Stimulated activated CD8-positive, alpha-beta memory T cell treated with anti-CD3 and anti-CD28 coated beads, Interleukin-15, amount 100 ng/mL, for 24 hours (primary cell): Measurements from ENCODE around the gene SYNGR3.
"Not testable (repeated sequence)": the region's sequence is repeated elsewhere in the genome, so short reads cannot be mapped to it uniquely, and the experiment has no call there.

ENCODE experiments used
- DNase-seq: peaks from one replicate; pipeline ENCODE4 v3.0.0-alpha.2; 2020; ENCODE audit warnings: low read depth

Gene SYNGR3

DNA sequence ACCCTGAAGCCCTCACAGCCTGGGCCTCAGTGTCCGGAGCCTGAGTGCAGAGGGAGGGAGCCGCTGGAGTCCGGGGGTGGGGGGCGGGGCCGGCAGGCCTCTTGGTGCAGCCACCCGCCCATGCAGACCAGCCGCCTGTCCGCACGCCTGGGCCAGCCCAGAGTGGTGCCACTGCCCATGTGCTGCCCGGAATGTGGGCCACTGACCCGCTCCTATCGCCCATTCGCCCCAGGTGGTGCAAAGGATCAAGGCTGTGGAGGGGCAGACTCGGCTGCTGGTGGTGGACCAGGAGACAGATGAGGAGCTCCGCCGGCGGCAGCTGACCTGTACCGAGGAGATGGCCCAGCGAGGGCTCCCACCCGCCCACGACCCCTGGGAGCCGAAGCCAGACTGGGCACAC lies 39.6 kb downstream of the SYNGR3 start:
- DNase-seq: no peak

DNA sequence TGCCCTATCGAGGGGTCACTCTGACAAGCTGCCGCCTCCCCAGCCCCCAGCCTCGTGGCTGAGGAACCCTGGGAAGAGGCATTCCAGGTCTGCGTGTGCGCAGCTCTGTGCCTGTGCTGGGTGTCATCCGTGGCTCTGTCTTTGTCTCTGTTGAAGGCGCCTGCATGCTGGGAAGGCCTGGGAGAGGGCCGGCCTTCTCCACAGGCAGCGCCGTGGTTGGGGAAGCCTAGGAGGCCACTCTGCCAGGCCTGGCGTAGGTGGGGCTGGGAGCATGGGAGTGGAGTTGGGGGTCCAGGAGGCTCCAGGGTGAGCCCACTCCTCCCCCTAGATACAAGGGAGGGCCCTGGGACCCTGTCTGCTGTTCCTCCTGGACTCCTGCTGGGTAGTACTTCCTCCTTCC lies 40.3 kb downstream of the SYNGR3 start:
- no peak for DNase-seq

DNA sequence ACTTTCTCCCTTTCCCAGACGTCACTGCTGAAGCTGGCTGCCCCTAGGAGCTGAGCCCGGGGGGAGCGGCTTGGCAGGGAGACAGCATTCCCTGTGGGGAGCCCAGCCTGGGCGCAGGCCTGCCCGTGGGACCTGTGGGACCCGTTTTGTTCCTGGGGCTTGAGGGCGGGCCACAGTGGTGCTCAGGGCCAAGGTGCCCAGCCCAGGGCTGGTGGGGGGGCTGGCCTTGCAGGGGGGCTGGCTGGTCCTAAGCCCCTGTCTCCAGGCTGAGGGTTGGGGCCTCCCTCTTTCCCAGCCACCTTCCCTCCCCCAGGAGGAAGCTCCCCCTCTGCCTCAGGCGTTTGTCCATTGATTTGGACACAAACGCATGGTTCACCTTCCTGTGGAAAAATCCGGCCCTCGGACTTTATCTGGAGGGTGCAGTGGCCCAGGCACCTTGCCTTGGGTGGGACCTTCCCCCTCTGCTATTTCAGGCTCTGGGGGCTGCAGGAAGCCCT lies 41.4 kb downstream of the SYNGR3 start:
- no peak for DNase-seq

DNA sequence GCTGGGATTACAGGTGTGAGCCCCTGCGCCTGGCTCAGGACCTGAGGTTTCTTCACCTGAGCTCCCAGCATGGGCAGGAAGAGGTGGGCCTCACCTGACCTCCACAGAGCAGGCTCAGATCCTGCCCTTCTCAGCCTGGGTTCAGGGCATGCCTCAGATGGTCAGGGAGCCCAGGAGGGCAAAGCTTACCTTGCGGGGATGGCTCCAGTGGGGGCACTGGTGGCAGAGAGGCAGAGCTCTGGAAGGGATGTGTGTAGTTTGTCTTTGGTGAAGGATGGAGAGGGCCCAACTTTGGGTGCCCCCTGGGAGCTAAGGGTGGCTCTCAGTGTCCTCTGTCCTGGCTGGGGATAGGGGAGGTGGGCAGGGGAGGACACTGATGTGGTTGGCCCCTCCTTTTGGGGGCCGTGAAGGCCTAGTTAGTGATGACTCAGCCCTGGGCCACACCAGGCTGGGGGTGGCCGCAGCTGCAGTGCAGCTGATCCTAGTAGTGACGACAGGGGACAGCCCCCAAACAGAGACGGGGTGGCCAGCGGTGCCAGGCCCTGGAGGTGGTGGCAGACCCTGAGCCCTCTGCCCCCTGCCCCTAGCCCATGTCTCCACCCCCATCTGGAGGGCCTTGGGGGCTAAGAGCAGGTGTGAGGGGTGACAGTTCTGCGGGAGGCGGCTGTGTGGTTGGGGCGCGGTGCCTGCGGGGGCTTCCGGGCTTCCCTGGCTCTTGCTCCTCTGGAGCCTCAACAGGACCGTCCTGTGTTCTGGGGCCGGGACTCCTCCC lies 42.7 kb downstream of the SYNGR3 start:
- DNase-seq: no peak

DNA sequence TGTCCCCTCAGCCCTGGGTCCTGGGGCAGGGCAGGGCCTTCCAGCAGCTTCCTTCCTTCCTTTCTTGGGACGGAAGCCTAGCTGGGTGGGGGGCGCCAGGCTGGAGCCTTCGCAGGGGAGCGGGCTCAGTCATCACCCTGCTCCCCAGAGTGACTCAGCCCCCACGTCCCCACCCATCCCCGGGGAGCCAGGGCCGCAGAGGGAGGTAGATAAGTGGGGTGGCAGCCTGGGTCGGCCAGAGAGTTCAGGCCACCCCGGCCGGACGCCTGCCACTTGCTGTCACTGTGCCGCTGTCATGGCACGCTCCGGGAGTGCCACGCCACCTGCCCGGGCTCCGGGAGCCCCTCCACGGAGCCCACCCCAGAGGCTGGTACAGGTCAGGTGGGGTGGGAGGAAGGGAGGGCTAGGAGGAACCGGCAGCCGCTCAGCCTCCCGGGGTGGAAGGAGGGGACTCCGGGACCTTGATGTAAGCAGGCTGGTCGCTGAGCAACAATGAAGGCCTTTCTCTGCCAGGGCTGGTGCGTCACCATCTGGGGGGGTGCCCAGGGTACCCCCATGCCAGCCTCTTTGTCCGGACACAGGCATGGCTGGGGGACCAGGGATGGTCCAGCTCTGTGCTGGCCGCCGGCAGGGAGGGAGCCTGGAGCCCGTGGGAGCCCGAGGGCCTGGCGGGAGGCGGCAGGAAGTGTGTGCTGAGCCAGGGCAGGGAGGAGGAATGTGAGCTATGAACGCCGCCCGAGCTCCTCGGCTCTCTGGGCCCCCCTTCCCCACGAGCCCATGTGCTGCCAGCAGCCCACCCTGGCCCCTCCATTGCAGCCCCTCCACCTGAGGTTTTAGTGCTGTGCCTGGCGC lies 43.5 kb downstream of the SYNGR3 start:
- no peak for DNase-seq

DNA sequence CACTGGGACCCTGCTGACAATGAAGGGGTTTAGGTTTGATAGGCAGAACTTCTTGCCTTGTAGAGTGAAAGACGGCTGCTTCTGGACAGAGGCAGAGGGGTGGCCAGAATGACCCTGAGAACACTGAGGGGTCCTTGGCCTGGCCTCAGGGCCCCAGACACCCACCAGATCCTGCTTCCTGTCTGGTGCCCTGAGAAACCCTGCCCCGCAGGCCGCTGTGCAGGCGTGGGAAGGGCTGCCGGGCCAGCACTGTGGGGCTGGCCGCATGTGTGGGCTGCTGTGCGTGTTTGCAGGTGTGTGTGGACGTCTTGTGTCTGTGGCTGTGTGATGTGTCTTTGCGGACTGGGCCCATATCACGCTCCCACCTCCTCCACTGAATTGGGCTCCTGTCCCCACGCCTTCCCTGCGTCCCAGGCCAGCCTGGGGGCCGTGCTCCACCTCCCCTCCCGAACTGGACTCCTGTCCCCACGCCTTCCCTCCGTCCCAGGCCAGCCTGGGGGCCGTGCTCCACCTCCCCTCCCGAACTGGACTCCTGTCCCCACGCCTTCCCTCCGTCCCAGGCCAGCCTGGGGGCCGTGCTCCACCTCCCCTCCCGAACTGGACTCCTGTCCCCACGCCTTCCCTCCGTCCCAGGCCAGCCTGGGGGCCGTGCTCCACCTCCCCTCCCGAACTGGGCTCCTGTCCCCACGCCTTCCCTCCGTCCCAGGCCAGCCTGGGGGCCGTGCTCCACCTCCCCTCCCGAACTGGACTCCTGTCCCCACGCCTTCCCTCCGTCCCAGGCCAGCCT lies 44.3 kb downstream of the SYNGR3 start:
- not testable (repeated sequence) for DNase-seq

DNA sequence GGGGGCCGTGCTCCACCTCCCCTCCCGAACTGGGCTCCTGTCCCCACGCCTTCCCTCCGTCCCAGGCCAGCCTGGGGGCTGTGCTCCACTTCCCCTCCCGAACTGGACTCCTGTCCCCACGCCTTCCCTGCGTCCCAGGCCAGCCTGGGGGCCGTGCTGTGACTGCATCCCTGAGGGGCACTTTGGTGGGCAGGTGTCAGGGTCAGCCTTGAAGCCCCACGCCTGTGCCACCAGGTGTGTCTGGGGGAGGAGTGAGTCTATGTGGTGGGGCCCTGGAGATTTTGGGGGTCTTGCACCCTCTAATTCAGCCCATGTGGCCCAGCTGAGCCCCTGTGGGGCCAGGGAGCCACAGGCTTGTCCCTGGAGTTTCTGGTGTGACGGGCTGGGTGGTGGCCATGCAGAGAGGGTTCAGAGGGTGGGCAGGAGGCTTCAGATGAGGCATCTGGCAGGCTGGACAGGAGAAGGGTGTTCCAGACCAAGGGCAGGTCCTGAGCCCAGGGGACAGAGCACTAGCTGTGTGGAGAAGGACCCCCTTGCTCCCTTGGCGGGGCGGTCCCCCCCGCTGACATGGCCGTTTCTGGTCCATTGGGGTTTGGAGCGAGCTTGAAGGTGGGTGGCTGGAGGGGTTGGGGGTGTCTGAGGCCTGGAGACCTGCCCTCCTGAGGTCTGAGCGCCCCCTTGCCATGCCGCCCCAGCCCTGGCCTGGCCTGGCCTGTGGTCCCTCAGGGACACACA lies 45.1 kb downstream of the SYNGR3 start:
- no peak for DNase-seq

DNA sequence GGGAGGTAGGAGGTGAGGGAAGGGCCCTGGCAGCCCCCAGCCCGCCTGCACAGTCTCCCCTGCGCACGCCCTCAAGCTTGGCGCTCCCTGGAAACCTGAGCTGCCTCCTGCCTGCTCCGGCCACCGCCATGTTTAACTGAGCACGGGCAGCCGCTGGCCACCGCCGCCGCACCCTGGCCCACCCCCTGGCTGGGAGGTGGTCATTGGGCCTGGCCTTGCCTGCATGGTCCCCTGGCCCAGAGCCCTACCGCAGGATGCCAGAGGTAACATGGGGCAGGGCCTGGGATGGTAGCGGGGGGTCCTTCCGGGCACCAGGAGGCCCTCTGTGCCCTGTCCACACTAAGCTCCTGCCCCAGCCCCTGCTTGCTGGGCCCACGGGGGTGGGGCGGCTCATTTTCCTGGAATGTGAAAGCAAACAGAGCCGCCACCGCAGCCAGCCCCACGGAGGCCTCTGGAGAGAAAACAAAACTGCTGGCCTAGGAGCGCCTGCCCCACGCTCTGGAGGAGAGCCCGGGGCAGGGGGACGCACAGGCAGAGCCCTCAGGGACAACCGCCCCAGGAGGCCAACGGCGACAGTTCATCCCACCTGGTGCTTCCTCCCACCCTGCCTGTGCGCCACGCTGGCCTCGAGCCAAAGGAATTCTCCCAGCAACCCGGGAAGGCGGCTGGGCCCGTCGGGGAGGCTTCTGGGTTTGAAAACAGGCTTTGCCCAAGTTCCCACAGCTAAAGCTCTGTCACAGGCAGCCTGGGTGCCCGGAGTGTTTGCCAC lies 45.8 kb downstream of the SYNGR3 start:
- no peak for DNase-seq

DNA sequence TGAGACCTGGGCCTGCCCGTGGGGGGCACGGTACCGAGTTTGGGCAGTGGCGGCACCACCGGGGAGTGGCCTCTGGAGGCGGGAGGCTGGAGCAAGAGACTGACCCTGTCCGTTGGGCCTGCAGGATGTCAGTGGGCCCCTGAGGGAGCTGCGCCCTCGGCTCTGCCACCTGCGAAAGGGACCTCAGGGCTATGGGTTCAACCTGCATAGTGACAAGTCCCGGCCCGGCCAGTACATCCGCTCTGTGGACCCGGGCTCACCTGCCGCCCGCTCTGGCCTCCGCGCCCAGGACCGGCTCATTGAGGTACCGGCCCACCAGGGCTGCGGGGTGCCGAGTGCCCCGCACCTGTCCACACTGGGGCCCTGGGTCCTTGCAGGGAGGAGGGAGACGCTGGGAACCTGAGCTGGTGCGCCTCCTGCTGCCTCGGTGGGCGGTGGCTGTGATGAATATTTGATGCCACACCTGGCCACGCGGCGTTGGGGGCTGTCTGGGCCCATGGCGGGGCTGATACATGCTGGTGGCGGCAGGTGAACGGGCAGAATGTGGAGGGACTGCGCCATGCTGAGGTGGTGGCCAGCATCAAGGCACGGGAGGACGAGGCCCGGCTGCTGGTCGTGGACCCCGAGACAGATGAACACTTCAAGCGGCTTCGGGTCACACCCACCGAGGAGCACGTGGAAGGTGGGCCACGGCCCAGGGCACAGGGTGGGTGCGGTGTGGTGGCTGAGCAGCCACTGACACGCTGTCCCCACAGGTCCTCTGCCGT lies 46.6 kb downstream of the SYNGR3 start:
- DNase-seq: no peak

DNA sequence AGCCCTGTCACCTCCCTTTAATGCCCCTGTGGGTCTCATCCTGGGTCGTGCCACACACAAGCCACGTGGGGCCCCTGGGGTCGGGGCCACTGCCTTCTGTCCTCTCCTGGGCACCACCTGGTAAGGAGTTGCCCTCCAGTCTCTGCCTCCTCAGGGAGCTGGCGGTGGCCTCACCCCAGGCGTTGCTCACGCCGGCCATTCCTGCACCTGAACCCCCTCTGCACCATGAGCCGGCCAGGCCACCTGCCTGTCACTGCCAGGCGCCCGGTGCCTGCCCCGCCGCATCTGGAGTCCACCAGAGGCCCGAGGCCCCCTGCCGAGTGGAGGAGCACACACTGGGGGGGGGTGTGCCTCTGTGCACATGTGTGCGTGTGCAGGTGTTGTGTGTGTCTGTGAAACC lies 47.3 kb downstream of the SYNGR3 start:
- DNase-seq: no peak

DNA sequence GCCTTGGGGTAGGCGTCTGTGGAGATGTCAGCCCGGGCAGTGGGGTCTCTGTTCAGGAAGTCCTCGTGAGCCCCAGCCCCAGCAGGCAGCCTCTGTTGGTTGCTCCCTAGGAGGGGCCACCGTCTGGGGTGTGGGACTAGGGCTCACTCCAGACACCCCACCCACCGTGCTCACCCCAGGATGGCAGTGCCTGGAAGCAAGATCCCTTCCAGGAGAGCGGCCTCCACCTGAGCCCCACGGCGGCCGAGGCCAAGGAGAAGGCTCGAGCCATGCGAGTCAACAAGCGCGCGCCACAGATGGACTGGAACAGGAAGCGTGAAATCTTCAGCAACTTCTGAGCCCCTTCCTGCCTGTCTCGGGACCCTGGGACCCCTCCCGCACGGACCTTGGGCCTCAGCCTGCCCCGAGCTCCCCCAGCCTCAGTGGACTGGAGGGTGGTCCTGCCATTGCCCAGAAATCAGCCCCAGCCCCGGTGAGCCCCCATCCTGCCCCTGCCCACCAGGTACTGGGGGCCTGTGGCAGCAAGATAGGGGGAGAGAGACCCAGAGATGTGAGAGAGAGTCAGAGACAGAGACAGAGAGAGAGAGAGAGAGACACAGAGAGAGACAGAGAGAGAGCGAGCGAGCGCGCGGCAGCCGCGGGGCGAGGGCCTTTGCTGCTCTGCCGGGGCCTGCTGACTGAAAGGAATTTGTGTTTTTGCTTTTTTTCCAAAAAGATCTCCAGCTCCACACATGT lies 48.0 kb downstream of the SYNGR3 start:
- DNase-seq: no peak

DNA sequence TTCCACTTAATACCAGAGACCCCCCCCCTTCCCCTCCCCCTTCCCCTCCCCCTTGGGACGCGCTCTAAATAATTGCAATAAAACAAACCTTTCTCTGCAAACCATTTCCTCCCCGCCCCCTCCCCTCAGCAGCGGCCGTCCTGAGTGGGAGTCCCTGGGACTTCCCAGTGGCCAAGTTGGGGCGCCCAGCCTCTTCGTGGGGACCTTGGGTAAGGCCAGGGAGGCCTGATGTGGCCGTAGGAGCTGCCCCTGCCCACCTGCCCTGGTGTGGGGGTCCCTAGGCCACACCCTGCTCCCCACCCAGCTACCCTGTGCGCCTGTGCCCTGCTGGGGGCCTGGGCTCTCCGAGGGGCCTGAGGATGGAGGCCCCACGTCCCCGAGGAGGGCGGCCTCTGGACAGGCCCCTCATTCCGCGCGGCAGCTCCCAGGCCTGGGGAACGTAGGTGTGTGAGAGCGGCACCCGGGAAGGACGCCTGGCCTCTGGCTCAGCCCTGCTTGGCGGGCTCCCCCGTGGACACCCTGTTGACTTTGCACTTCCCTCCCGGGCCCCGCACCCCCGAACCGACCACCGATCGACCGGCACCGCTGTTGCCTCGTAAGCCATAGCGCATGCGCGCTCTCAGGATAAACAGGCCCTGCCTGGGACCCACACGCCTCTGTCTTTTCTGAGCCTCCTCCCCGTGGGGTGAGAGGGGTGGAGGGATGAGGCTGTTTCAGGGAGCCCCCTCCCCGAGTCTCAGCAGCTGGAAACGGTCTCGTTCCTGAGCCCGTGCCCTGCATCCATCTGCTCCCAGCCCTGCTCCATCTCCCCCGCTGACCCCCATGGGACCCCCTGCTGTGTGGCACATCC lies 48.8 kb downstream of the SYNGR3 start:
- no peak for DNase-seq

DNA sequence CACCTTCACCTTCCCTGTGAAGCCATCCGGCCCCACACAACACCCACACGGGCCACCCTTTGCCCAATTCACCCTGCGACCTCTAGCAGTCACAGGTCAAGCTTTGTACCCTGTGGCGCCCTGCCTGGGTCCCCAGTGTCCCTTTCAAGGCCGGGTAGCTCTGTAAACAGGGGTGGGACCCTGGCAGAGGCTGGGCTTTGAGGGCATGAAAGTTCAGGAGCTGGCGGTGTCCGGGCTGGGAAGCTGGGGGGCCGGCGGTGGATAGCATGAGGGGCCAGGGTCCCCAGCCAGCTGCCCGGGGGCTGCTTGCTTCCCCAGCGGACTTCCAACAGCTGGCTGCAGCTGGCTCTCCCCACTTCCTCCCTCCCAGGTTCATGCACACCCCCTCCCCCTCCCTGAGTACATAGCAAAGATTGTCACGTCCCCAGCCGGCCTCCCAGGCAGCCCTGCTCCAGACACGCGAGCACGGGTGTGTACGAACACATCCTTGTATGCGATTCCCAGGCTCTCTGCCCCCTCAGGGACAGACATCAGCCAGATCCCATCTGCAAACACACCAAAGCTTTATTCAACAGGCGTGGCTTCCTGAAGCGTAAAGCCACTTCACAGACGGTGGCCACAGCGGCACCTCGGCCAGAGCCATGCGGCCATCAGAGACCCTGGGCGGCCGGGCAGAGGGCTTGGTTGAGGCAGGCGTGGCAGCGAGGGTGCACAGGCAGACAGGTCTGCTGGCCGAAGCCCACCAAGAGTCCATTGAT lies 49.7 kb downstream of the SYNGR3 start:
- no peak for DNase-seq

DNA sequence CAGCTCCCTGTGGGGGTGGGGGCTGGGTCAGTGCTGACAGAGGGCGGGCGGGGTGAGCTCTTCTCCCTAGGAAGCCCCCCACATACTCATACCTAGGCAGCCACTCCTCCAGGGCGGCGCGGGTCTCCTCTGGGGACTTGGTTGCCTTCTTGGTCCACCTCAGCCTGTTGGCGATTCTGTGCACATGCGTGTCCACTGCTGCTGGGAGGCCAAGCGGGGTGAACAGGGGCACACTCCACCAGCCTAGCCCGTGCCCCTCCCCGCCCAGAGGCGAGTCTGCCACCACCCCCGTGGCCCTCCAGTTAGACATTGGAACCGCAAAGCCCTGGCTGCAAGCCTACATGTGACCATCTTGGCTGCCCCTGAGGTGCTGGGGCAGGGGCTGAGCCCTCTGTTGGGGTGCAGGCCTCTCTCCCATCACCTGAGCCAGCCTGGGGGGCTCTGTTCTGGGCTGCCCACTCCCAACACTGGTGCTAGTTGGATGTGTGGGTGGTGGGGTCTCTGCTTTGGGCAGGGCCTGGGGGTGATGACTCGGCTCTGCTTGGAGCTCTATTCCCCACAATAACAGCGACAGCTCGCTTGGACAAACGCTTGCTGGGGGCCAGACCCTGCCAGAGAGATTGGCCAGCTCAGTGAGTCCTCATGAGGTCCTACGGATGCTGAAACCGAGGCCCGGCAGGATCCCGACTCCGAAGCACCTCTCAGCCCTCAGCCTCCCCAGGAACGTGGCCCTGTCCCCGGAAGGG lies 50.4 kb downstream of the SYNGR3 start:
- DNase-seq: no peak

DNA sequence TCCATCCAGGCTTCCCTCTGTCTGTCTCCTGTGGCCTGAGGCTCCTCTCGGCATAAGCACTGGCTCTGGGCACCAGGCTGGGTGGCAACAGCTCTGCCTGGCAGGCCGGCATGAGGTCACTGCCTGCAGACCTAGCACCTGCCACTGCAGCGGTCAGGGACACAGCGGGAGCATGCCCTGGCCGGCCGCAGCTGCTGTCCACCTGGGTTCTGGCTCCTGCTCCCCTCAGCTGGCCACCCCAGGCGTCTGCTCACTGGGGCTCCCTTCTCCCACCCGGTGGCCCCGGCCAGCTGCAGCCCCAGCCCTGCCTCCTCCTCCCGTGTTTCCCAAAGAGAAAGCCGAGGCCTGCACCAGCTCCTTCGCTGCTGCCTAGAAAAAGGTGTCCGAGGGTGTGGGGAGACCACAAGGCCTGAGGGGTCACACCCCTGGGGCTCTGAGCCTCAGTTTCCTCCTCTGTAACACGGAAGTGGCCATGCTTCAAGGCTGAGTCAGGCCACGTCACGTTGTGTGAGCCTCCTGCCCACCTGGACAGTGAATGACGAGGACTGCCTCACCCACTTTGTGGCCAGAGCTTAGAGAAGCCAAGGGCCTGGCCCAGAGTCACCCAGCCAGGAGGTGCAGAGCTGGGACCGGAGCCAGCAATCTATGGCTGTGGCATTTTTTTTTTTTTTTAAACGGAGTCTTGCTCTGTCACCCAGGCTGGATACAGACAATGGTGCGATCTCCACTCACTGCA lies 51.2 kb downstream of the SYNGR3 start:
- DNase-seq: no peak
